GM19324 (cell line): ENCODE results near the gene NUAK1.
"Not testable (repeated sequence)": the region's sequence is repeated elsewhere in the genome, so short reads cannot be mapped to it uniquely, and the experiment has no call there.

ENCODE experiments used
- ATAC-seq: cut with Tn5 transposase; IDR thresholded peaks from one replicate; pipeline ENCODE4 v1.9.1; 2021; ENCODE audit warnings: mild to moderate bottlenecking, moderate library complexity; ENCODE audit not compliant: unreplicated experiment, low FRiP score

Gene NUAK1

DNA sequence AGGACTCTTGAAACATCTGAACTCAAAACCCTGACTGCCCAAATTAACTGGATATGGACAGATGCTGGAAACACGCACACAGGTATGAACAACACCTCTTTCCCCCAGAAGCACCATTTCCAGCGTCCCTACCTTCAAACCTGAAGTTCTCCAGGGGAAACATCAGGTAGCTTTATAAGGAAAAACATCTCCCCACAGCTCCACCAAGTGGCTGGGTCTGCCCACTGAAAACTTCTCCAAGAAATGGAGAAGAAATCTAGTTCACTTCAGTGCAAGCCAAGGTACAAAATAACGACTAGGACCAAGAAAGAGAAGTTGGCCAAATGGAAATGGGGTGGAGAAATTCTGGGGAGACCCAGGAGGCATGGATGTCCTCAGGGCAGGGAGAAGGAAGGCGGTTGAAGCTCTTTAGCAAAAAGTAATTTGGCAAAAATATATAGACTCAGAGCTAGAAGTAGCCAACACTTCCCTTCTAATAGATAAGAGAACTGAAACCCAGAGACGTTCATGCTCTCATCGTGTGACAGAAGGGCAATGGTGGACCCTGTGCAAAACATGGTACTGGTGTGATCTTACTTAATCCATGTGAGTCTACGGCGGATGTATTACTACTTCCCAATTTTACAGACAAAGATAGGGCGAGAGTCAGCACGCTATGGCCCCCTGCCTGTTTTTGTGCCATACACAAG, 10.5 kb upstream of the NUAK1 start:
- ATAC-seq = no peak

DNA sequence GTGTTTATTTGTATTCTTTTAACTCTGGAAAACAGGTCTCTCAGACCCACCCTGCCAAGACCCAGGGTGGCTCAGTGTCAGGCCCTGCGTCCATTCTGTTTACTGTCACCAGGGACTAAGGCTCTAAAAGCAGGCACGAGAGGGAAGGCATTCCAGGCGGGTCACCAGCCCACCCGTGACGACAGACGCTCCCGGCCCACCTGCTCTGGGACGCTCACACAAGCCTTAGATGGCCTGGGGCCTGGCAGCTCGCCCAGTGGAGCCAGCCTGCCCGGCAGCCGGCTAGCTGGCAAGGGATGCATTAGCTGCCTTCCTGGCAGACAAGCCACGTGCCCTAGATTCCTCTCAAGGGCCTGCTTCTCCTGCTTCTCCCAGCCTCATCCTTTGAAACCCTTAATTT, 9.2 kb upstream of the NUAK1 start:
- ATAC-seq = no peak

DNA sequence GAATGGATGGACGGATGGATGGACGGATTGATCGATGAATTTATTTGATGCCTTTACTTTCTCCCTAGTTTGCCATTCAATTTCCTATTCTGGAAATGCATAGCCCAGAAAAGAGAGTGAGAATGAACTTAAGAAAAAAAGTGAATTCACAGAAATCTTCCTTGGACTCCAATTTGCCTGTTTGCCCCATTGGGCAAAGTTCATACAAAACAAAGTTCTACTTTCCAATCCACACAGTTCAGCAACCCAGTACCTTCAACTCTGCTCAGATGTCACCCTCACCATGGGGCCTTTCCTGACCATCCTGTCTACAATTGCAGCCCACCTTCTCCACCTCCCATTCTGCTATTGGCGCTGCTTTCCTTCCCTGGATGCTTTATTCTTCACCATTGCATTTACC, 8.2 kb upstream of the NUAK1 start:
- no peak for ATAC-seq

DNA sequence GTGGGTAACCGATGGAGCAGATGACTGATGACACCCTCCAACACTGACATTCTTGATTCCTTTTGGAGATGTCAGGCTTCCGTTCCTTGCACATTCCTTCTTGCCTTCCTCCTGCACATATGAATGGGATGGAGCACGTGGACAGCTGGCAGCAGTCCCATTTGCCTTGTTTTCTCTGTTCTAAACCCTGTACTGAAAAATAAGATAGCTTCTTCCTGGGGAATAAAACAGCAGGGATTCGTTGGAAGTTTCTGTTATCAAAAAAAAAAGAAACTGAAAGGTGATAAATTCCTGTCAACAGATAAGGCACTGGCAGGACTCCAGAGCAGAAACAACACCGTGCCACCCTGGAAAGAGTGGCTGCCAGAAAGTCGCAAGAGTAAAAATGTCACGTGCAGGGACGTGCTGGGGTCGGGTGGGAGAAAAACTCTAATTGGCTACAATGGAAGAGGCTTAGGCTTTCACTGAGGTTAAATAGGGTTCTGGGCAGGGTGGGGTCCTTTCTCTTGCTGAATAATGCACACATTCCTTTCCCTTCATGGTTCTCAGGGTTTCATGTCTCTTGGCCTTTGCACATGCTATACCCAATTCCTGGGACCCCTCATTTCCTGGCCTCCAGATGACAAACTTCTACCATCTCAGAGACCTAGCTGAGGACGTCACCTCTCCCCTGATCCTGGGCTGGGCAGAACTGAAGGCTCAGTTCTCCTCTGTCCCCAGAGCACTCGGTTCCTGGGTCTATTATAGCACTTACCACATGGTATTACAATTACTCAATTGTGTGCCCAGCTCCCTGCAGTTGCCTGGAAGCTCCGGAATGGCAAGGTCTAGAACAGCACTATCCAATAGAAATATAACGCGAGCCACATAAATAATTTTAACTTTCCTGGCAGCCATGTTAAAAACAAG, 7.0 kb upstream of the NUAK1 start:
- ATAC-seq = no peak

DNA sequence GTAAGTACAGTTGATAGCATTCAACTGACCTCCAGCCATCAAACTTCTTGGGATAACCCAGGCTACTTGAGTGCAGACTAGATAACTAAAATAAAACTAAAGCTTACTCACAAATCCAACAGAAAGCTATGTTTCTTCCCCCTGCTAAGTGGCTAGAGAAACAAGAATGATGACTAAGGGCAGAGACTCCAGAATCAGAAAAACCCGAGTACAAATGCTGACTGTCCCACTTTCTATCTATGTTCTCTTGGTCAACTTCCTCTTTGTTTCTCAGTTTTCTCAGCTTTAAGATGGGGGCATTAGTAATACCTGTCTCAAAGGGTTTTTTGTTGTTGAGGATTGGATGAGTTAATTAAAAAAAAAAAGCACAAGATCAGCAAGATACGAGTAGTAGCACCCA, 6.1 kb upstream of the NUAK1 start:
- ATAC-seq = no peak

DNA sequence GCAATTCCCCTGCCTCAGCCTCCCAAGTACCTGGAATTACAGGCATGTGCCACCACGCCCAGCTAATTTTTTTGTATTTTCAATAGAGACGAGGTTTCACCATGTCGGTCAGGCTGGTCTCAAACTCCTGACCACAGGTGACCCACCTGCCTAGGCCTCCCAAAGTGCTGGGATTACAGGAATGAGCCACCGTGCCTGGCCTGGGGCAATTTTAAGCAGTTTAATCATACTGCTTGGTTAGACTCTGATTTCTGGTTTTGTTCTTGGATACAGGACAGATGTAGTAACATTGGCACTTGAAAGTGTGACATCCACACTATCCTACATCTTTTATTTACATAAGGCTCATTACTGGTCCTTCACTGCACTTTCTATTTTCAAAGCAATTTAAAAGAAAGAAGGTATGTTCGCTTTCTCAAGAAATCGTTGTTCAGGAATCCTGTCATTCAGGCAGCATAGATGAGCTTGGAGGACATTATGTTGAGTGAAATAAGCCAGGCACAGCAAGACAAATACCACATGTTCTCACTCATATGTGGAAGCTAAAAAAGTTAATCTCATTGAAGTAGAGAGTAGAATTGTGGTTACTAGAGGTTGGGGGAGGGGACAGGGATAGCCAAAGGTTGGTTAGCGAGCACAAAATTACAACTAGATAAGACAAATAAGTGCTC, 4.0 kb upstream of the NUAK1 start:
- ATAC-seq = no peak

DNA sequence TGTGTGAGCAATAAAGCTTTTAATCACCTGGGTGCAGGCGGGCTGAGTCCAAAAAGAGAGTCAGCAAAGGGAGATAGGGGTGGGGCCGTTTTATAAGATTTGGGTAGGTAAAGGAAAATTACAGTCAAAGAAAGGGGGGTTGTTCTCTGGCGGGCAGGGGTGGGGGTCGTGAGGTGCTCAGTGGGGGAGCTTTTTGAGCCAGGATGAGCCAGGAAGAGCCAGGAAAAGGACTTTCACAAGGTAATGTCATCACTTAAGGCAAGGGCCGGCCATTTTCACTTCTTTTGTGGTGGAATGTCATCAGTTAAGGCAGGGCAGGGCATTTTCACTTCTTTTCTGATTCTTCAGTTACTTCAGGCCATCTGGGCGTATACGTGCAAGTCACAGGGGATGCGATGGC, 3.2 kb upstream of the NUAK1 start:
- not testable (repeated sequence) for ATAC-seq

DNA sequence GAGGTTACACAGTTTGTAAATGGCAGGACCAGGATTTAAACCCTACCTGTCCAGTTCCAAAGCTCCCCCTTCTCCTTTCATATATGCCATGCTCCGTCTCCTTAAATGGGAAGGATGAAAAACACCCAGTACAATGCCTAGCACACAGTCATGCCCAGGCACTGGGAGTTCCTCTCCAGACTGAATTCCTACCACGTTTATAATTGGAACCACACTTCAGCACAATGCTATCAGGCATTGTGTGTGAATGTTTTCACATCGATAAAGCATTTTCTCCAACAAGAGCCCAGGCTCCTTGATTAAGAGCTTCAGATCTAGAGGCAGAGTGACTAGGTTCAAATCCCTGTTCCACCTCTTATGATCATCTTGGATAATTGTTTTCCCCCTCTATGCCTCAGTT, 2.7 kb upstream of the NUAK1 start:
- ATAC-seq = no peak

DNA sequence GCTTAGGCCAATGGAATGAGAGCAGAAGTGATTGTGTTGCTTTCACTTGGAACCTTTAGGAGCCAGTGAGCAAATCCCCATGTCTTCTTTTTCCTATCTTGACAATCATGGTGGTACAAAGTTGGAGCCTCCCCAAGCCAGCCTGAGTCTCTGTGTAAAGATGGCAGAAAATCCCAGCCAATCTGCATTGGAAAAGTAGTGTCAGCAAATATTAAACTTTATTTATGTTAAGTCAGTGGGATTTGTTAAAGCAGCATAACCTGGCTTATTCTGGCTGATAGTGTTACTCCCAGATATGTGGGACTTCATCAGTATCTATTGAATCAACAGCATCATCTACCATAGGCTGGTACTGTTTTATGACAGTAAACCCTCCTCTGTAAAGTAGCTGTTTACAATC, 2.2 kb upstream of the NUAK1 start:
- ATAC-seq = no peak

DNA sequence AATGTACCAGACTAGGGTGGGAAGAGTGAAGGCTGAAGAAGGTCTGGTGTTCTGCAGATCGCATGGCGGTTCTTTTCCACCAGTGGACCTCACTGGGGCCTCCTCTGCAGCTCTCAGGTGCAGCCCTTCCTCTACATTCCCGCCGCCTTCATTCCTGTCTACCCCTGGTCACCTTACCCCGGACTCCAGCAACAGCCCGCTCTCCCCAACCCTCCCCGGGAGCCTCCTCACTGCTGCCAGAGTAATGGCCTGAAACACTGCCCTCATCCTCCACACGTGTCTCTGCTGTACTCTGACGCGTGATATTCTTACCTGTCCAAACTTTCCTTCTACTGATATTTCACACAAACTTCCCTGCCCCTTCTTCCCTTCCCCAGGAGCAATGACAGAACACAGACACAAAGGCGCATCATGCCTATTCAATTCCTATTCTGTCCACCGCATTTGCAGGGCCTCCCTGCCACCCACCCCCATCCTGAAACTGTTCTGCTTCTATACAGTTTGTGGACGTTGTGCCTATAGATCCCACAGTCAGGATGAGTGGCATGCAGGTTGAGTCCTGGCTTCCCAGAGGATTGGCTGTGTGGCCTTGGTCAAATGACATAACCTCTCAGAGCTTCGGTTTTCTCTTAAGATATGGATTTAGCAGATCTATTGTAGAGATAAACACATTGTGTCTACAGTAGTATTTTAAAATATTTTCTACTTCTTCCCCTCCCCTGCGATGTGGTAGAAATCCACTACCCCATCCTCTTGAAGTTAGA, 1.7 kb upstream of the NUAK1 start:
- no peak for ATAC-seq

DNA sequence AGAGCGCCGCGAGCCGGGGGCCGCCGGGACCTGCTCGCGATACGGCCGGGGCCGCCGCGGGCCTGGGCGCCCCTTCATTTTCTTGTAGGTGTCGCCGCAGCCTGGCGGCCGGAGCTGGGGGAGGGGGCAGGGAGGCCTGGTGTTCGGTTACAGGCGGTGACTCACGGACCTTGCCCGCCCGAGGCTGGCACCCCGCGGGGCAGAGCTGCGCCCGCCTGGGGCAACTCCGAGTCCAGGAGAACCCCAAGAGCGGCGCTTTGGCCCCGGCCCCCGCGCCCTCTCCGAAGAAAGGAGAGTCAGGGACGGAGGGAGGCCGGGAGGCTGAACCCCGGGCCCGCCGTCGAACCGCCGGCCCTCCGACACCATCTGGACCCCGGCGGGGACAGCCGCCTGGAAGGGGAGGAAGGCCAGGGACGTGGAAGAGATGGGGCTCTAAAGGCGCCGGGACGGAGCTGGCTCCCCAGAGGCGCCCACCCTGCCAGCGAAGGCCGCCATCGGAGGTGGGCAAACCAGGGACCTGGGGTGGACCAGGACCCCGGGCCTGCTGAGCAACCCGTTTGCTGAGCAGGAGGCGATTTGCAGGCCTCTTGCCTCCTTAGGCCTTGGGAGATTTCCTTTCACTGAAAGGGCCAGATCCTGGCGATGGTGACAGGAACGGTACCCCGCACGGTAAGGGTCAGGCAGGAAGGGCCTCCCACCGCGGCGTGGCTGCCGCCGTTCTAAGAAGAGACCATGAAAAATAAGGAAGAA, 843 bp upstream of the NUAK1 start:
- no peak for ATAC-seq

DNA sequence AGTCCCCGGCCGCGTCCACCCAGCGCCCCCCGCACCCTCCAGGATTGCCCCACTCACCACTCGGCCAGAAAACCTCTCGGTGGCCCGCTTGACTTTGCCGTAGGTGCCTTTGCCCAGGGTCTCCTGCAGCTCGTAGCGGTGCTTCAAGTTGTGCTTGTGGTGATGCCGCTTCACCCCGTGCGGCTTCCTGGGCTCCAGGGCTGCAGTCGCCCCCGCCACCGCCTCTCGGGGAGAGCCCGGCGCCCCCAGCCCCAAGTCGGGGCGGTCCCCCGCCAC, 459 bp downstream of the NUAK1 start:
- ATAC-seq = no peak

DNA sequence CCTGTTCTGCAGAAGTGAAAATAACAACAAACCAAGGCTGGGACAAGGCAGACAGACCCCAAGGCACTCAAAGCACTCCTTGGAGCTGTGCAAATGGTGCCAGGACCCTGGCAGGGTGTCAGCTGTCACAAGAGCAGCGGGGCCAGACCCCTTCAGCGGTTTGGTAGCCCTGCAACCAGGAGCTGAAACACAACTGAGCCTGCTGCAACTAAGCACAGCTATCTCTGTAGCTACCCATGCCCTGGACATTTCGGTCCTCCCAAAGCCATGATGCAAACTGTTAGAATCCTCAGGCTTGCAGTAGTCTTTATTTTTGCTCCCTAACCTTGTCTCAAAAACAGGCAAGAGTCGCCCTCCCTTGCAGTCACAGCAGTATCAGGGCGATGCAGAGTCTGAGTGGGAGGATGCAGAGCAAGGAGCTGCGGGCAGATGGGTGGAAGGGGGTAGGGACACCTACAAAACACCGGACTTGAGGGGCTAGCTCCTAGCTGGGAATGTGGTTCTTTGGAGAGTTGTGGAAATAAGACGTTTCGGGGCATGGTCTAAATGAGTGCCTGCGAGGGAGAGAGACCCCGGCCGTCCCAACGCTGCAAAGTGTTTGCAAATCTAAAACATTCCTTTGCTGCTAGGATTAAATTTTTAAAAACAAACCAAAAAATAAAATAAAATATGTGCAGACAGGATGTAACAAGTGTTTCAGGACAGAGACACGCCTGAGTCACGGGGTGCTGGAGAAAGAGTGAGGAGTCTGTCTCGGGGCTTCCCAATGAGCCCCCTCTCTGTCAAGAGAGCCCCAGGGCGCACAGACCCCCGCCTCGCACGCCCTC, 1.0 kb downstream of the NUAK1 start:
- ATAC-seq = no peak

DNA sequence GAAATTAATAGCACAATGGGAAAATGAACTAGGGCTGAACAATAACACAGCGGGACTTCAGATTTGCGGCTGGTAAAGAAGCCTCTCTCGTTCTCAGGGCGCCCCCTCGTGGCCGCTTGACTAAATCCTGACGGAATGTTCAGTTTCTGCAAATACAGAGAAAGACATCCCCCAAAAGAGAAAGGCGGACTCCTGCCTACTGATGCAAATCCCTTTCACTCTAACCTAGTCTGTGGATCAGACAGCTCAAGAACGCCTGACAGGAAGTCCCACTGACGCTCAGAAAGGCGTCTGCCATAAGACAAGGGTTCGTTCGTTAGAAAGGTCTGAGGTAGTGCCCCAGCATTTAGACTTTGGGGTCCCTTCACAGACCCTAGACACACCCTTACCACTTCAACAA, 2.5 kb downstream of the NUAK1 start:
- ATAC-seq = no peak

DNA sequence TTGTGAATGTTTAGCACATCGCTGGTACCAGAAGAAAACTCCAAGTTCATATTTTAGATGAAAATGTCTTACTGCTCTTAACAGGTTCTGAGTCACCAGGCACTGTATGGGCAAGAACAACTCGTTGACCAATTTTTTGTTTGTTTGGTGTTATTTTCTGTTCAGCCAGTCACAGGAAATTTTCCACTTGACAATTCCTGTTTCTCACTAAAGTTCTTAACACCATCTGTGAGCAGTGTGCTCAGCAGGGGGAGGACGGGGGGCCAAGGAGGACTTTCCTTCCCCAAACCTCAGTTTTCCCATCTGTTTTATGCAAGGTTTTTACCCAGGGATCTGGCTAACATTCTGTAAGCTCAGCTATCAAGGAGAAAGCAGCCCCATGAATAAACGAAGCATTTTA, 3.0 kb downstream of the NUAK1 start:
- ATAC-seq = no peak

DNA sequence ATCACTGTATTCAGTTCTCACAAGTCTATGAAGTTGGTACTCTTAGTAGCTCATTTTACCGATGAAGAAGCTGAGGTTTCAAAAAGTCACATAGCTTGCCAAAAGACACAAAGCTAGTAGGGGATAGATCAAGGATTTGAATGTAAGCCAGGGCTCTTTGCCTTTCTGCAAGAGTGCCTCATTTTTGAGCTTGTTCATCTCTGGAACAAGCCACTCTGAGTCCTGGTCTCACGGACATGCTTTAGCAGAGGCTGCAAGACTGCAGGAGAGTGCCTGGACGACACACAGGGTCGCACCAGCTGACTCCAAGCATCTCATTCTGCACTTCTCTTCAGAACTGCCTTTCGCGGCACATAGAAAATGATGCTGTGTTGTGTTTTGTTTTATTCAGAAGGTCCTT, 3.7 kb downstream of the NUAK1 start:
- no peak for ATAC-seq

DNA sequence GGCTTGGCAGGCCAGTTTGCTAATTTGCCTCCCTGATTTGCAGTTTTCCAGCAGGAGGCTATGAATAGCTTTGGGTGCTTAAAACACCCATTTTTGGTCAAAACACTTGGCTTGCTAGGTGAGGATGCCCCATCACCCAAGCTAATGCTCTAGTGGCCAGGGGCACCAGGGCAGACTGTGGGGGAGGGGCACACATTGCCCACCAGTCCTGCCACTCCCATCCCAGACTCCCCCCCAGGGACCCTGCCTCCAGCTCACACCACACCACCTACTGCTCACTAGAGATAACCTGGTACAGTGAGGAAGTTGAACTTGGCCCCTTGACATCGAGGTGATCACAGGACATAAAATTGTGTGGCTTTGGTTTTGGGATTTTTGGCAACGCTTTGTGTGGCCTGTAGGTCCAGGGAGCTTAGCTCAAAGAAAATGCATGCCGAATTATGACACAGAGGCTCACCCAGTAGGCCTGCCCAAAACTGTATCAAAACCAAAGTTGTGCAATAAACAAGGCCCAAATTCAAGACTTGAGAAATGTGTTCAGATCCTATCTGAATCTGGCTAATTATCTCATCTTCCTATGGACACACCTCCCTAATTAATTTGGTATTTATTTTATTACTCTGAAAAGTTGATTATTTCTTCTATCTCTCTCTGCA, 4.3 kb downstream of the NUAK1 start:
- ATAC-seq = no peak

DNA sequence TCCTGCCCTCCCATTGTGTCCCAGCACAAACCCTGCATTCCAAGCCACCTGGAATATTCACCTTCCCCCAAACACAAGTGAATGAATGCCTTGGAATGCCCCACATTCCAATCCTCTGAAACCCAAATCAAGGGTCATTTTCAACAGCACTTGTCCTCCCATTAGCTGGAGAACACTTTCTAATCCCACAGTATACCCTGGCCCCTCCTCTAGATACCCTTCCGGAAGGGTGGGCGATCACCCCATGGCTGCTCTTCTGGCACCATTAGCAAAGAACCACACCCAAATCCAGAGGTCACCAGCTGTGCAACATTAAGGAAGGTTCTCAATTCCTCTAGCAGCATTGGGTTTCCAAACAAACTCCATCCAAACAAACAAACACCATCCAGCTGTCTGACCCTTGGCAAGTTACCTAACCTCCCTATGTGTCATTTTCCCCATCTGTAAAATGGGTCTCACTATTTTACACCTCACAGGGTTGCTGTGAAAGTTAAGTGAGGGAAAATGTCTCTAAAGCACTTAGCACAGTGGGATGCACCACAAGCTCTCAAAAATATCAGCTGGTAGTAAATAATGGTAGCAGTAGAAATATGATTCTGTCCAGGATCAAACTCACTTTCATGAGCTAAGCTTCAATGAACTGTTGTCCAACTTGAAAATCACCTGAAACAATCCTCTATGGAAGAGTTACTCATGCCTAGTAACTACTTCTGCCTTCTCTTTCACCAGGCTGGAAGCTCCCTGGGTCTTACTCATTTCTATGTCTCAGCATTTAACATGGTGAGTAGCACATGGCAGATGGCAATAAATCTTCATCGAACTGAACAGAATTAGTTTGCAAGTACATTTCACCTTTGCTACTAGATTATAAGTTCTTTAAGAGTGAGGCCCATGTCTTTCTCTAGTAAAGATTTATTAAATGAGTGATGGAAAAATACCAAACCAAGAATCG, 5.3 kb downstream of the NUAK1 start:
- no peak for ATAC-seq
